Measurements from ENCODE around the gene PSMG4.
A peak's percentile ranks its signal among the peaks of the same experiment; 100 is the strongest.

PSMG4 gene

DNA sequence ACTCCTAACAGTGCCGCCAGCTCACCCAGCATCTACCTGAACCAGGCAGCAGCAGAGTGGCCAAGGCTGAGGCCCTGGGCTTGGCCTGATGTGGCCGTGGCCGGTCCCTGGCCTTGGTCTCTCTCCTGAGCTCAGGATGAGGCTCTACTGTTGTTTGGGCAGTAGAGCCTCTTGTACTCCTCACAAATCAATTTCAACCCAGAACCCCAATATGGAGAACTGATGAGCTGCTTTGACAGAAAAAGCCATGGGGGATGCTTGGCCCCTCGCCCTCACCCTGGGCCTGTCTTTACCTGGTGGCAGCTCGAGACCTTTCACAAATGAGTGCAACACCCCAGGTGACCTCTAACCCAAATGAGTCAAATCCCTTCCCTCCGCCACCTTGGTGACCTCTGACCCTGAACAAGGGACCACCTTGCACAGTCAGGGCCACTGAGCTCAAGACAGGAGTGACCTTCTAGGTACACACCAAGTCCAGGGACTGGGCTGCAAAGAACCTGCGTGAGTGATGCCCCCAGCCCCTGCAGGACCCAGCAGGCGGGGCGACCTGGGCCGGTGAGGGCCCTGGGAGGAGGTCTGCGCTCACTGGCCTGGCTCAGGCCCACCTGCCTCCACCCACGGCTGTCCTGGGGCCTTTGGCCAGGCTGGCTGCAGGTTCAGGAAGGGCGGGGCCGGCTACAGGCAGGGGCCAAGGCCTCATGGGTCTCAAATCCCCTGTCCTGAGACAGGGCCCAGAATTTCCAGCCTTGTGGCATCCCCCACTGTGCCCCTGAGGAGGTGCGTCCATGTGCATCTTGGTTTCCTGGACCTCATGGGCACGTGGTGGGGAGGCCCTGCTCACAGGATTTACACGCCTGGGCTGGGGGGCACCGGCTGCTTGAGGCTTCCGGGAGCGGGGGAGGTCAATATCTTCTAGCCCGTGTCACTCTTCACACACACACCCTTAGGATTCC, 30.2 kb downstream of the PSMG4 start:
- Mint-ChIP-seq H3K27ac (no peak overlapping the region), H3K36me3 (no peaks in the 10 kb centered on the region), H3K4me1 (no peaks in the 10 kb centered on the region), H3K4me3 (no peak overlapping the region), H3K9me3 (no peaks in the 10 kb centered on the region), H3K27me3 (no peaks in the 10 kb centered on the region)
- DNase-seq: peak; percentile 14
- CTCF ChIA-PET: interaction anchor here (0.9 to 1.0 kb wide), 2 partner anchors 8 to 9 kb away, joined by 3 read pairs; no protein-coding TSS in a partner anchor

DNA sequence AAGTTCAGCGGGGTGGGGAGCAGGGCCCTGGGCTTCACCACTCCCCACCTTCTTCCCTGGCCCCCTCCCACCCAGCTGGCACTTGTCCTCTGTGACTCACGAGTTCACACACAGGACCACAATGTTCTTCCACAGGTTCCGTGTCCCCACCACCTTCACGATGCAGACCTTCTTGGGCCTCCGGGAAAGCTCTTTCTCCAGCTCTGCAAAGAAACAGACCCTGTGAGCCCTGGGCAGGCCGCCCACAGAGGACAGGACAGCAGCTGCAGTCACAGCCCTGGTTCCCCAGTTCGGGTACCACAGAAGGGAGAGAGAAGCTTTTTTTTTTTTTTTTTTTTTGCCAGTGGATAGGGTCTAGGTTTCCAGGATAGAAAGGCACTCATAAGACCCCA, 30.9 kb downstream of the PSMG4 start:
- CTCF ChIA-PET: interaction anchor here (1.0 kb wide), 1 partner anchor 10 kb away, joined by 3 read pairs; no protein-coding TSS in a partner anchor

DNA sequence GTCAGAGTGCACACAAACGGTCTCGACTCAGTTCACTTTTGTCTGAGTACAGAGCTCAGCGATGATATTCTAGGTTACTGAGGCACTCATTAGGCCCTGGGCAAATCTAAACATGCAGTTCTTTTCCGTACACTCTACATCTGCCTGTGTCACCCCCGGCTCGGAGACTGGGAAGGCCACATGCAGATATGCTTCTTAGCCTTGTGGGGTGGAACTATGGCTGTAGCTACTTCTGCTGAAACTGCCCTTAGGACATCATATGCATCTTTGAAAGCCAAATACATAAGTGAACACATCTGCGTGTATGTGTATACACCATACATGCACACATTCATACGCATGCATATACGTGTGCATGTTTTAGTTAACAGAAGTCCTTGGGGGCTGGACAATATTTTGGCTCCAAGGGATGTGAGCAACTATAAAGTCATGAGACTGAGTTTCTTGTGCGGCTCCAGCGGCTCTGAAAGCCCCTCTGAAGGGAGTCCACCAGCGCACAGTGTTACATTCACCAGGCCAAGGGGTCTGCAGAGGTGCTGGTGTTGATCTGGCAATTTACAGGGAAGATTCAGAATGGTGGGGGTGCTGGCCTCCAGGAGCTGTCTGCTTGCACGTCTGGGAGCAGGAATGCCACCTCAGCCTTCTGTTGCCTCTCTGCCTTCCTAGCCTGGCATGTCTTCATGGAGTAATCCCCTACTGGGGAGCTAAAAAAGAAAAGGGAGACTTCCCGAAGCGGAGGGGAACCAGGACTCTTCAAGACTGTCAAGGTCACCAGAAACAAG, 31.6 kb downstream of the PSMG4 start:
- no peaks in the 10 kb centered on the region for H3K27me3 Mint-ChIP-seq
- peak; percentile 0 for DNase-seq
- H3K4me1 Mint-ChIP-seq: no peaks in the 10 kb centered on the region
- H3K27ac Mint-ChIP-seq: no peak overlapping the region
- CTCF ChIA-PET: no interaction called here
- no peaks in the 10 kb centered on the region for H3K9me3 Mint-ChIP-seq
- no peaks in the 10 kb centered on the region for H3K36me3 Mint-ChIP-seq
- no peak overlapping the region for H3K4me3 Mint-ChIP-seq

More for the DNA sequence above, 30.9 kb downstream of the PSMG4 start:
- Mint-ChIP-seq H3K27ac (no peak overlapping the region), H3K36me3 (no peaks in the 10 kb centered on the region), H3K27me3 (no peaks in the 10 kb centered on the region), H3K4me1 (no peaks in the 10 kb centered on the region), H3K4me3 (no peak overlapping the region), H3K9me3 (no peaks in the 10 kb centered on the region)
- DNase-seq: peak; percentile 13

DNA sequence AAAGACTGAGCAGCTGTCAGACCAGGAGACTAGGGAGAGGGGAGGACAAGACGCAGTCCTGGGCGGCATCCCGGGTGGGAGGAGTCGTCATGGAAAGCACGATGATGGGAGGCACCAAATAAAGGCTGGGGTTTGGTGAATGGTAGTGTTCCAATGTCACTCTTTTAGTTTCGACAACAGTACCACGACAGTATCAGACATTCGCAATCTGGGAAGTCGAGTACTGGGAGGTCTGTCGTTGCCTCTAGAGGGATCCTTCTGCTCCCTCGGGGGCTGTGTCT, 32.1 kb downstream of the PSMG4 start:
- Mint-ChIP-seq H3K9me3 (no peaks in the 10 kb centered on the region), H3K36me3 (no peaks in the 10 kb centered on the region), H3K27me3 (no peaks in the 10 kb centered on the region), H3K4me1 (no peaks in the 10 kb centered on the region), H3K4me3 (no peak overlapping the region), H3K27ac (no peak overlapping the region)
- CTCF ChIA-PET: interaction anchor here (0.7 kb wide), 1 partner anchor 16 kb away, joined by 3 read pairs; no protein-coding TSS in a partner anchor
- DNase-seq: no peak

DNA sequence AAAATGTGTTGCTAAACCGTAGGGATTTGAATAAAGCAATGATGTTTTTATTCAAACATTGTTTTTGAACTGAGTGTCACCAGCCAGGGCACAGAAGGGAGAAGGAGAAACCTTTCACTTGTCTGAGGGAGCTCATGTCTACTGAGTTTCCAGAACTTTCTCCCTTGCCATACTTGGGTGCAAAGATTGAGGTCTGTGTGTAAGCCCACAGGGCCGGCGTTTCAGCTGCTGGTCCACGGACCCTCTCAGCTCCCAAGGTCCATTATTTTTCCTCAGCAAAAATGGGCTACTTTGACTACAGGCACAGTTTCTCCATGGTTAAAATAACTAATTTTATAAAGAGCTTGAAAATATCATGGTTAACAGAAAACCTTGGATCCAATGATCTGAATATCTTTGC, 32.6 kb downstream of the PSMG4 start:
- CTCF ChIA-PET: interaction anchor here (0.7 kb wide), 1 partner anchor 15 kb away, joined by 3 read pairs; no protein-coding TSS in a partner anchor
- Mint-ChIP-seq H3K4me1 (no peaks in the 10 kb centered on the region), H3K27me3 (no peaks in the 10 kb centered on the region), H3K9me3 (no peaks in the 10 kb centered on the region), H3K27ac (no peak overlapping the region), H3K4me3 (no peak overlapping the region), H3K36me3 (no peaks in the 10 kb centered on the region)
- peak; percentile 1 for DNase-seq

DNA sequence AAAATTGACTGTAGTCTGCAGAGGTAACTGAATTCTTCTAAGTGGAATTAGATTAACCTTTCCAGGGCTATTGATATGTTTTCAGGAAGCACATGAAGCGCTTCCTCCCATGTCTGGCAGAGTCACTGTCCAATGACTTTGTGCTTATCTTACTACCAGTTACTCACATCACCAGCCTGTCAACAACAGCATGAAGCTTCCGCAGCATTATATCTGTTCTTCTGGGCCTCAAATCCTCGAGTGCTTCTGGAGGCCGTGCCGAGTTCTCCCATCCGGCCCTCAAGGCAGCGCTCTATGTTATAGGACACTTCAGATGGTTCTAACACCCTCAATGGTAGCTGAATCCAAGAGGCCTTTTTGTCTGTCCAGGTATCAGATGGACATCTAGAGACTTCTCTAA, 33.2 kb downstream of the PSMG4 start:
- no peak overlapping the region for H3K4me3 Mint-ChIP-seq
- H3K27ac Mint-ChIP-seq: no peak overlapping the region
- H3K9me3 Mint-ChIP-seq: no peaks in the 10 kb centered on the region
- no peak for DNase-seq
- CTCF ChIA-PET: no interaction called here
- H3K4me1 Mint-ChIP-seq: no peaks in the 10 kb centered on the region
- H3K27me3 Mint-ChIP-seq: no peaks in the 10 kb centered on the region
- no peaks in the 10 kb centered on the region for H3K36me3 Mint-ChIP-seq

DNA sequence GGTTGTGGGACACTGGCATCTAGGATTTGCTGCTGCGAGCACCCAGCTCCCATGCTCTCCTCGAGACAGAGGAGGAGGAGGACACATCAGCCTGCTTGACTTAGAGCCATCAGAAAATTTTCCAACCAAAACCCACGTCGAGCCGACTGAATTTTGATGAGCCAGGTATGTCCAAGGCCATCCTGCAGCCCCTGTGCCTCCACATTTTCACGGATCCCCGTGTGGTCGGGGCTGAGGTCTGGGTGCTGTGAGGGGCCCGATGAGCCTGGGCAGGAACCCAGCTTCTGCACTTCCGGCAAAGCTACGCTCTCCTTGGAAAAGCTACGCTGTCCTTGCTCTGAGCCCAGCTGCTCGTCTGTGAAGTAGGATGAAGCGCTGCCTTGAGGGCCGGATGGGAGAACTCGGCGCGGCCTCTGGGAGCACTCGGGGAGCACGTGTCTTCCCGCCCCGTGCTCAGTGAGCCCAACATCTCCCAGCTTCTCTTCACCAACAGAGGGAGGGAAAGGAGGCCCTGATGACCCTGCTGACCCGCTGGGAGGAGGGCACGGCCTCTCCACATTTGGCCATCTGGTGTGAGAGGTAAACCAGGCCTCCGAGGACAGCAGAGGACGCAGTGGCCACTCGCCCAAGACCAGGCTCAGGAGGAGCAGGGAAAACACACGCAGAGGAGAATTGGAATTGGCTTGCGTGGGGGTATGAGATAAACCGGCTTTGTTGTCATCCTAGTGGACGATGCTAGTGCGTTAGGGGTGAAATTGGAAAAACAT, 33.9 kb downstream of the PSMG4 start:
- no peak for DNase-seq
- Mint-ChIP-seq H3K9me3 (no peaks in the 10 kb centered on the region), H3K27ac (no peak overlapping the region), H3K4me1 (no peaks in the 10 kb centered on the region), H3K27me3 (no peaks in the 10 kb centered on the region), H3K4me3 (no peak overlapping the region), H3K36me3 (no peaks in the 10 kb centered on the region)
- CTCF ChIA-PET: no interaction called here

DNA sequence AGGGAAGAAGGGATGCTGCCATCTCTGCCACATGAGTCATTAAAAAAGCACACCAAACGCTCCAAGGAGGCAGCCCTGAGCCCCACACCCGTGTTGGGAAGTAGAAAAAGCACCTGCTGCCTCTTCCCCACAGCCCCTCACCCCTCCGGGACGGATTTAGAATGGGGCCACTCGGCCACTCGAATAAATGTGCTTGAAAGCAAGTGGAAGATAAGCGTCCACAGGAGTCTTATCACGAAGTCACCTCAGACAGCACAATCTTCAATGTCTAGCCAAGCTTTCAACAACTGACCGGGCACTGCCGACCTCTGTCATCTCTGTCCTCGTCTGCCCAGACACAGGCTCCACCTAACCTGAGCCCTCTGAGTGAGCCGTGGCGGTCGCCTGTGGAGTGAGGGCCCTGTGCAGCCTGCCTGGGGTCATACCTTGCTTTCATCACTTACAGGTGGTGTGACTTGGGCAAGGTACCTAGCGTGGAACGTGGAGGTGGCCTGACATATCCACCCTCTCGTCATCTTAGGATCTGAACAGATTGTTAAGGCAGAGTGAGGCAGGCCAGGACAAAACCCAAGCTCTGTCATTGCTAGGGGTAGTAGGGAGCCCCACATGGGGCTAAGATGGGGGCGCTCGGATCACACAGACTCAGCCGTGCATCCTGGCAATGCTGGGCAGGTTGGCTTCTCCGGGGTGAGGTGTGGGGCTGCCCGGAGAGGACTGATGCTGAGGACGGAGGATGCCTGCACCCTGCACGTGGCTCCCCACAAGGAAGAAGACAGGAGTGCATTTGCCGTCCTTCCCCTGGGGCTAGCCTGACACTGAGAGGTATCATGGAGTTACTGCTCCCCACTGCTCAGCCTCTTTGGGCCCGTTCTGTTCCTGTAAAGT, 34.8 kb downstream of the PSMG4 start:
- DNase-seq: peak; percentile 12
- Mint-ChIP-seq H3K4me3 (no peak overlapping the region), H3K9me3 (no peaks in the 10 kb centered on the region), H3K27ac (no peak overlapping the region), H3K27me3 (no peaks in the 10 kb centered on the region), H3K4me1 (no peaks in the 10 kb centered on the region), H3K36me3 (no peaks in the 10 kb centered on the region)
- CTCF ChIA-PET: no interaction called here

DNA sequence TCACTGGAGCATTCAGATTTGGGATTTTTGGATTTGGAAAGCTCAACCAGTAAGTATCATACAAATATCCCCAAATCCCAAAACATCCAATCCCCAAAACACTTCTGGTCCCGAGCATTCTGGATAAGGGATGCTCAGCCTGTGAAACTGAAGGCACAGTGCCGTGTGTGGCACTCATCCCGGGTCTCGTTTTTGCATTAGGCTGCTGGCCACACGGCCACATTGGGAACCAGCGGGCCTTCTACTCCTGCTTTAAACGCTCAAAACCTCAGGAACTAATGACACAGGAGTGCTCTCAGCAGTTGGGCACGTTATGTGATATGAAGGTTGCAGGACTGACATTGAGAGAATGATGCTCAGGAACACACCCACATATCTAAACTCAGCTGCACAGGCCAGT, 35.6 kb downstream of the PSMG4 start:
- CTCF ChIA-PET: no interaction called here
- no peaks in the 10 kb centered on the region for H3K9me3 Mint-ChIP-seq
- DNase-seq: no peak
- no peak overlapping the region for H3K27ac Mint-ChIP-seq
- no peak overlapping the region for H3K4me3 Mint-ChIP-seq
- H3K36me3 Mint-ChIP-seq: no peaks in the 10 kb centered on the region
- no peaks in the 10 kb centered on the region for H3K27me3 Mint-ChIP-seq
- H3K4me1 Mint-ChIP-seq: no peaks in the 10 kb centered on the region

DNA sequence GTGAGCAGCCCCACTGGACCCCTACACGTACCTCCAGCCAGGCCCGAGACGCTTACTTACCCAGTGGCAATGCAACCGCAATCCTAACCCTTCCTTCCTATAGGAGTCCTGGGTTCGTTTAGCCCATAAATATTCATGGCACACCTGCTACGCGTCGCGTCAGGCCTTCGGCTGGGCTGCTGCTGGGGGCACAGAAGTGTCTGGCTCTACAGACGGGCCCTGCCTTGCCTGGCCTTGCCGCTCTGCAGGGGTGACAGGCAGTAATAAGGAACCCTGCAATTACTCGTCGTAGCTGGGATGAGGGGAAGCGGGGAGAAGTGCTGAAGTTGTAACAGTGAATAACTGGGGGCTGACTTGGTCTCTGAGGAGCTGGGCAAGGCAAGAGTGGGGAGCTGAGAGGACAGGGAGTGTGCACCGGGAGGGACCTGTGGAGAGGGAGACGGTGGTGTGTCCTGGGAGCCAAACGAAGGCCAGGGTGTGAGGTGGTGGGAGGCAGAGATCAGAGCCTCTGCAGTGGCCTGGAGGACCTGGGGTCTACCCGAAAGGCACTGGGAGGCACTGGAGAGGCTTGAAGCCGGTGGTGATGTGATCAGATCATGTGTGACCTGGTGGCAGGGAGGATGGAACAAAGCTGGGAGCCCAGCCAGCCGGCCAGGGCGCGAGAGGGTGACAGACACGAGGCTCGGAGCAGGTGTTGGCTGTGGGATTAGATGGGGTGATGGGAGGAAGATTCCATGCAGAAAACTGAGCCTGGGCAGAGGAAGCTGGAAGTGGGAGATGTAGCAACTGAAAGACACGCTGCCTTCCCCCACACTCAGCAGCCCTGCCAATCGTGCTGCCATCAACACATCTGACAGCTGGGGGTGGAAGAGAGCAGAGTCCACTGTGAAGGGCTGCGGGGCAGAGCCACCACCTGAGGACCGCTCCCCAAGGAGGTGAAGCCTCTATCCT, 36.4 kb downstream of the PSMG4 start:
- CTCF ChIA-PET: no interaction called here

DNA sequence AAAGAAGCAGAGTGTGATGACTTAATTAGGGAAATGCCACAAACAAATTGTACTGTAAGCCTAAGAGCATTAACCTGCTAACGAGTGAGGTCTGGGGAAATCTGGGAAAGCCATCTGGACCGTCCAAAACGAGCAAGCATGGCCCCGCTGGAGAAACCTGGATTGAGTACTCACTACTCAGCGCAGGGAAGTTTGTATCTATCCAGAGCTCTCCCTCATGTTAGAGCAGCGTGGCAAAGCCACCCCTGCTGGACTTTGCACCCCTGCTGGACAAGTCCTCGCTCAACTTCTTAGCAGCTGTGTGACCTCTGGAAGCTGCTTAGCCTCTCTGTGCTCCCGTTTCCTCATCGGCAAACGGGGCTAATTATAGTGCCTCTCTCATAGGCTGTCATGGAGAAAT, 37.3 kb downstream of the PSMG4 start:
- CTCF ChIA-PET: no interaction called here
- DNase-seq: no peak

More for the DNA sequence above, 36.4 kb downstream of the PSMG4 start:
- Mint-ChIP-seq H3K4me1 (no peaks in the 10 kb centered on the region), H3K4me3 (no peak overlapping the region), H3K36me3 (no peaks in the 10 kb centered on the region), H3K9me3 (no peaks in the 10 kb centered on the region), H3K27ac (no peak overlapping the region), H3K27me3 (no peaks in the 10 kb centered on the region)
- DNase-seq: peak; percentile 17

DNA sequence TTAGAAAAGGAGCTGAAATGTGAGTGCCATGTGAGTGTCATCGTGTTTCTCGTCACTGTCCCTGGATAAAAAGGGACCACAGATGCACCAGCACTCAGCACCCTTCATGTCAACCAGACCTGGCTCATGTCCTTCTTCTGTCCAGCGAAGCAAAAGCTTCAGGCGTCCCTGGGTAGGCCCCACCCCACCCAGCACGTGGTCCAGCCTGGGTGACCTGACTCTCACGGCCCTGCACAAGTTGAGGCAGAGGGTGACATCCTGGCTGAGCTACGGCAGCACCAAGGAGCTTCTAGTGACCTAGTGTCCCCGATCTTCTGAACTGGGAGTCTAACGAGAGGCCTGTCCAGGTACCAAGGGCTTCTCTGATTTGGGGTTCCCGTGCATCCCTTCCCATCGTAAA, 37.8 kb downstream of the PSMG4 start:
- Mint-ChIP-seq H3K27me3 (no peaks in the 10 kb centered on the region), H3K27ac (no peak overlapping the region)
- CTCF ChIA-PET: interaction anchor here (1.3 kb wide), 1 partner anchor 8 kb away, joined by 3 read pairs; no protein-coding TSS in a partner anchor

More for the DNA sequence above, 37.3 kb downstream of the PSMG4 start:
- H3K36me3 Mint-ChIP-seq: no peaks in the 10 kb centered on the region
- H3K4me1 Mint-ChIP-seq: no peaks in the 10 kb centered on the region
- H3K27me3 Mint-ChIP-seq: no peaks in the 10 kb centered on the region
- H3K4me3 Mint-ChIP-seq: no peak overlapping the region
- H3K9me3 Mint-ChIP-seq: no peaks in the 10 kb centered on the region
- H3K27ac Mint-ChIP-seq: no peak overlapping the region

More for the DNA sequence above, 37.8 kb downstream of the PSMG4 start:
- no peaks in the 10 kb centered on the region for H3K9me3 Mint-ChIP-seq
- H3K4me1 Mint-ChIP-seq: no peaks in the 10 kb centered on the region
- H3K4me3 Mint-ChIP-seq: no peak overlapping the region
- H3K36me3 Mint-ChIP-seq: no peaks in the 10 kb centered on the region
- no peak for DNase-seq

All from activated naive CD4-positive, alpha-beta T cell treated with anti-CD3 and anti-CD28 coated beads, Interleukin-2, amount 10 ng/mL, durations not matched to agents 7 days and 5 days (primary cell).